ENCODE measurements around the gene ARMH3. TPM values are rescaled to one million over a fixed set of nuclear protein-coding genes. Genes with fewer than 3 reads are reported as not detected.

Gene ARMH3
- total RNA-seq, 1 experiment from 2014 or later: 9.7 TPM

GRCh38 chr10:101893510-101894120 is 162.4 kb downstream of the ARMH3 start:
- H3K9me2 ChIP-seq (replicated peaks; ENCODE audit: low read length): no peaks in the 10 kb centered on the region
- no peaks in the 10 kb centered on the region for H4K20me1 ChIP-seq (ENCODE audit: low read length)
- no peak overlapping the region for H3K4me2 ChIP-seq (ENCODE audit: low read length)
- H3K9ac ChIP-seq (ENCODE audit: low read length): no peak overlapping the region
- H3F3A ChIP-seq (ENCODE audit: low read length, unreplicated experiment): no peaks in the 10 kb centered on the region
- no peaks in the 10 kb centered on the region for H3K36me3 ChIP-seq (ENCODE audit: low read depth, low read length)
- no peak overlapping the region for H3K4me3 ChIP-seq (ENCODE audit: low read length)
- H3K27ac ChIP-seq (ENCODE audit: low read length): no peak overlapping the region
- intact Hi-C loops (cut with micrococcal nuclease): no loop called here
- no peaks in the 10 kb centered on the region for H3K79me2 ChIP-seq (ENCODE audit: low read length)
- ChIA-PET CTCF (no interaction called here), POLR2A (ENCODE audit: unreplicated experiment) (interaction anchor here (0.6 kb wide), 1 partner anchor 19 kb away, joined by 6 read pairs; no protein-coding TSS in a partner anchor)
- no peaks in the 10 kb centered on the region for H3K27me3 ChIP-seq (ENCODE audit: low read length)
- no peak overlapping the region for H2AFZ ChIP-seq (ENCODE audit: low read length)
- ATAC-seq (no peak), DNase-seq (no peak)
- TF ChIP-seq, protein P1, sequence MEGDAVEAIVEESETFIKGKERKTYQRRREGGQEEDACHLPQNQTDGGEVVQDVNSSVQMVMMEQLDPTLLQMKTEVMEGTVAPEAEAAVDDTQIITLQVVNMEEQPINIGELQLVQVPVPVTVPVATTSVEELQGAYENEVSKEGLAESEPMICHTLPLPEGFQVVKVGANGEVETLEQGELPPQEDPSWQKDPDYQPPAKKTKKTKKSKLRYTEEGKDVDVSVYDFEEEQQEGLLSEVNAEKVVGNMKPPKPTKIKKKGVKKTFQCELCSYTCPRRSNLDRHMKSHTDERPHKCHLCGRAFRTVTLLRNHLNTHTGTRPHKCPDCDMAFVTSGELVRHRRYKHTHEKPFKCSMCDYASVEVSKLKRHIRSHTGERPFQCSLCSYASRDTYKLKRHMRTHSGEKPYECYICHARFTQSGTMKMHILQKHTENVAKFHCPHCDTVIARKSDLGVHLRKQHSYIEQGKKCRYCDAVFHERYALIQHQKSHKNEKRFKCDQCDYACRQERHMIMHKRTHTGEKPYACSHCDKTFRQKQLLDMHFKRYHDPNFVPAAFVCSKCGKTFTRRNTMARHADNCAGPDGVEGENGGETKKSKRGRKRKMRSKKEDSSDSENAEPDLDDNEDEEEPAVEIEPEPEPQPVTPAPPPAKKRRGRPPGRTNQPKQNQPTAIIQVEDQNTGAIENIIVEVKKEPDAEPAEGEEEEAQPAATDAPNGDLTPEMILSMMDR (conservative IDR thresholded peaks at IDR 0.05; ENCODE audit: low read depth, low read length): no peak
- no peak for TF ChIP-seq EZH2phosphoT487 (IDR thresholded peaks at IDR 0.05; ENCODE audit: borderline replicate concordance, low read length)
- TF ChIP-seq EZH2 (IDR thresholded peaks at IDR 0.05; ENCODE audit: low read length, unreplicated experiment): no peak
- no peaks in the 10 kb centered on the region for H3K9me3 ChIP-seq (ENCODE audit: low read length)
- H3K4me1 ChIP-seq (ENCODE audit: insufficient read depth, low read length): peaks cover 10% of the 10 kb centered on the region
- BruUV-seq (replicated peaks): no TSS peak

- ChIA-PET CTCF (no interaction called here), POLR2A (ENCODE audit: unreplicated experiment) (interaction anchor here (0.6 kb wide), 1 partner anchor 235 kb away, joined by 4 read pairs; no protein-coding TSS in a partner anchor)
- H4K20me1 ChIP-seq (ENCODE audit: low read length): no peaks in the 10 kb centered on the region
- no peak for DNase-seq
- intact Hi-C loops (cut with micrococcal nuclease): no loop called here
- no peak overlapping the region for H3K9ac ChIP-seq (ENCODE audit: low read length)
- H3K4me1 ChIP-seq (ENCODE audit: insufficient read depth, low read length): peaks cover 4% of the 10 kb centered on the region
- H3K9me3 ChIP-seq (ENCODE audit: low read length): no peaks in the 10 kb centered on the region
- H3F3A ChIP-seq (ENCODE audit: low read length, unreplicated experiment): no peaks in the 10 kb centered on the region
- no peak overlapping the region for H2AFZ ChIP-seq (ENCODE audit: low read length)
- no peaks in the 10 kb centered on the region for H3K36me3 ChIP-seq (ENCODE audit: low read depth, low read length)
- no peak for ATAC-seq
- H3K79me2 ChIP-seq (ENCODE audit: low read length): no peaks in the 10 kb centered on the region
- H3K9me2 ChIP-seq (replicated peaks; ENCODE audit: low read length): no peaks in the 10 kb centered on the region
- no peak overlapping the region for H3K27ac ChIP-seq (ENCODE audit: low read length)
- no TSS peak for BruUV-seq (replicated peaks)
- no peak overlapping the region for H3K4me3 ChIP-seq (ENCODE audit: low read length)
- no peaks in the 10 kb centered on the region for H3K27me3 ChIP-seq (ENCODE audit: low read length)
- H3K4me2 ChIP-seq (ENCODE audit: low read length): no peak overlapping the region
- TF ChIP-seq EZH2 (IDR thresholded peaks at IDR 0.05; ENCODE audit: low read length, unreplicated experiment) (no peak), EZH2phosphoT487 (IDR thresholded peaks at IDR 0.05; ENCODE audit: borderline replicate concordance, low read length) (no peak)
- TF ChIP-seq, protein P1 (conservative IDR thresholded peaks at IDR 0.05; ENCODE audit: low read depth, low read length): no peak
Measured at GRCh38 chr10:101892782-101893391, 163.1 kb downstream of the ARMH3 start.

Data from PC-3 (cell line).